Measurements from ENCODE around the gene B4GALT3. TPM values are rescaled to one million over a fixed set of nuclear protein-coding genes. Genes with fewer than 3 reads are reported as not detected.

The B4GALT3 gene
- total and polyA plus RNA-seq, 2 of the 8 experiments (the other 6 are each of a cell fraction or from before 2014, with no cell fraction given) = 42.3 to 43.0 TPM

DNA sequence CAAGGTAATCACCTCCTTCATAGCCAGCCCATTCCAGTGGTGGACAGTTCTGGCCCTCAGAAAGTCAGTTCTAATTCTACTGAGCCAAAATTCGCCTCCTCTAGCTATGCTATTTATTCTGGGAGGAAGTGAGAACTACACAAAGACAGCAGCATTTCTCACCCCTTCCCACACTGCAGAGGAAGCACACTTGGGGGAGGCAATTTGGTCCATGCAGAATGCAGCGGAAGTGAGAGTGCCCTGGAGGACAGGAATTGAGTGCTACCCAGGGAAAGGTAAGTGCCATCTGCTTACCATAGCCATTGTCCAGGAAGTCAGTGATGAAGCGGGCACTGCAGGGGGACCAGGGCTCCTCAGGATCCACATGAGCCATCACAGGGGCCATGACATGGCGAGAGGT, 17.9 kb upstream of the B4GALT3 start:
- no peak overlapping the region for H2BK120ac ChIP-seq (replicated peaks; ENCODE audit: low read depth, low read length)
- no peak overlapping the region for H3K4me3 ChIP-seq (ENCODE audit: extremely low read depth in 1 of 4, insufficient read depth in 2 of 4, low read depth in 3 of 4, low read length in 4 of 4)
- WGBS, 2 experiments (ENCODE audit: extremely low coverage in 1 of 2, insufficient coverage in 1 of 2, insufficient read length in 1 of 2, insufficient replicate concordance in 2 of 2, low coverage in 1 of 2, low lambda C conversion rate in 2 of 2, missing lambda C conversion rate in 1 of 2) = 90% methylated on average over 4 of the region's 4 CpGs; no CpG with 5 or more reads in 1 of the 2 experiments
- H3K4me1 ChIP-seq (replicated peaks in 1 of 4; ENCODE audit: control insufficient read depth in 3 of 4, insufficient read depth in 4 of 4, low read length in 3 of 4) = peaks cover 10 to 36% (median 32%) of the 10 kb centered on the region in 4 experiments
- no peak overlapping the region for H4K91ac ChIP-seq (replicated peaks; ENCODE audit: insufficient read length, low read length)
- H3K14ac ChIP-seq (ENCODE audit: insufficient read length) = no peak overlapping the region
- ChIA-PET CTCF (ENCODE audit: partially characterized antibody) (interaction anchor here (0.8 to 4.8 kb wide), 6 partner anchors 10 to 186 kb away, joined by 3 to 42 read pairs (median 6); no protein-coding TSS in a partner anchor), POLR2A (ENCODE audit: partially characterized antibody) (no interaction called here)
- no peaks in the 10 kb centered on the region for H3K9me3 ChIP-seq (ENCODE audit: insufficient read depth in 2 of 2, low read depth in 1 of 2, low read length in 1 of 2)
- H3K79me1 ChIP-seq (ENCODE audit: low read depth, low read length) = peaks cover 6% of the 10 kb centered on the region; the same call in 1 of the 2 replicates
- H2AK5ac ChIP-seq (ENCODE audit: low read depth, low read length) = no peak overlapping the region
- H4K5ac ChIP-seq (ENCODE audit: insufficient read length, low read depth, low read length) = no peak overlapping the region
- FAIRE-seq (no peak), DNase-seq (ENCODE audit: low read depth in 1 of 2, low spot score in 2 of 2) (no peak)
- H3K79me2 ChIP-seq (ENCODE audit: control insufficient read depth in 1 of 2, insufficient read depth in 2 of 2, low read length in 2 of 2) = peaks cover 0 to 5% of the 10 kb centered on the region in 2 experiments; a peak in 1 of 4 replicates
- no peak overlapping the region for H2BK5ac ChIP-seq (ENCODE audit: low read depth, low read length)
- H2BK12ac ChIP-seq (ENCODE audit: low read depth, low read length) = no peak overlapping the region
- H3K56ac ChIP-seq (replicated peaks; ENCODE audit: insufficient read length, low read depth, low read length) = no peak overlapping the region
- H3K18ac ChIP-seq (ENCODE audit: extremely low read depth, low read length) = no peak overlapping the region
- H3K27me3 ChIP-seq (replicated peaks in 1 of 4; ENCODE audit: control insufficient read depth in 3 of 4, extremely low read depth in 1 of 4, insufficient read depth in 3 of 4, low read length in 3 of 4) = no peaks in the 10 kb centered on the region; a peak in 1 of 7 replicates
- H2BK20ac ChIP-seq (ENCODE audit: low read length) = no peak overlapping the region
- no peak overlapping the region for H3K27ac ChIP-seq (ENCODE audit: low read depth, low read length)
- no peak overlapping the region for H2BK15ac ChIP-seq (ENCODE audit: low read length)
- H3K4ac ChIP-seq (replicated peaks; ENCODE audit: insufficient read length, low read depth, low read length) = no peak overlapping the region
- peaks cover 11% of the 10 kb centered on the region; the same call in 1 of the 2 replicates for H3K23me2 ChIP-seq (ENCODE audit: low read depth, low read length)
- no peak overlapping the region for H4K8ac ChIP-seq (ENCODE audit: extremely low read depth, insufficient read depth, low read length)
- peaks cover 4 to 14% (median 10%) of the 10 kb centered on the region in 4 experiments; a peak in 5 of 8 replicates for H3K36me3 ChIP-seq (ENCODE audit: control insufficient read depth in 2 of 4, insufficient read depth in 4 of 4, low read length in 3 of 4)
- no peak overlapping the region for H3K23ac ChIP-seq (ENCODE audit: insufficient read length)
- H3K4me2 ChIP-seq (ENCODE audit: insufficient read depth in 1 of 2, low read depth in 2 of 2, low read length in 2 of 2) = no peak overlapping the region
- no peaks in the 10 kb centered on the region for H4K20me1 ChIP-seq (replicated peaks in 1 of 2; ENCODE audit: control insufficient read depth in 1 of 2, insufficient read depth in 2 of 2, low read length in 2 of 2)
- no peak overlapping the region for H2AFZ ChIP-seq (ENCODE audit: low read length)
- H3K9ac ChIP-seq (replicated peaks in 1 of 4; ENCODE audit: extremely low read depth in 1 of 4, low read depth in 3 of 4, low read length in 3 of 4) = no peak overlapping the region
- TF ChIP-seq ATF2 (IDR thresholded peaks at IDR 0.05; ENCODE audit: low read length) (no peak), BRCA1 (IDR thresholded peaks at IDR 0.05; ENCODE audit: low read depth, low read length) (no peak), GABPA (IDR thresholded peaks at IDR 0.05; ENCODE audit: borderline replicate concordance, insufficient read depth, low read length) (no peak), ASH2L (IDR thresholded peaks at IDR 0.05; ENCODE audit: low read length) (no peak), BACH1 (IDR thresholded peaks at IDR 0.05; ENCODE audit: low read length) (no peak), POLR2AphosphoS5 (IDR thresholded peaks at IDR 0.05; ENCODE audit: low read depth, low read length) (no peak), JUN (IDR thresholded peaks at IDR 0.05; ENCODE audit: low read depth, low read length) (no peak), CREB1 (IDR thresholded peaks at IDR 0.05) (no peak), SUZ12 (IDR thresholded peaks at IDR 0.05; ENCODE audit: low read length) (no peak), SAP30 (IDR thresholded peaks at IDR 0.05; ENCODE audit: insufficient read depth, insufficient replicate concordance, low read length) (no peak), CEBPB (IDR thresholded peaks at IDR 0.05; ENCODE audit: low read depth, low read length) (no peak), TAF7 (optimal IDR thresholded peaks at IDR 0.05; ENCODE audit: borderline replicate concordance, low read depth, low read length) (no peak), JUND (IDR thresholded peaks at IDR 0.05; ENCODE audit: low read length) (no peak), YY1 (IDR thresholded peaks at IDR 0.05; ENCODE audit: low read depth, low read length) (no peak)

Data from H1 (cell line).